Neuron (in vitro differentiated cells): ENCODE data around the gene SIAH2.

Source experiments
- H2AFZ ChIP-seq: one replicate; pipeline ENCODE4 v1.6.1; 2013; ENCODE audit warnings: low read depth, mild to moderate bottlenecking, inconsistent platforms, low read length, moderate library complexity
- H3K27me3 ChIP-seq: one replicate; pipeline ENCODE4 v1.6.1; 2013; ENCODE audit warnings: low read length; ENCODE audit not compliant: insufficient read depth
- H3K36me3 ChIP-seq: one replicate; pipeline ENCODE4 v1.6.1; 2013; ENCODE audit warnings: low read length; ENCODE audit not compliant: insufficient read depth
- H3K4me1 ChIP-seq: one replicate; pipeline ENCODE4 v1.6.1; 2013; ENCODE audit warnings: low read length; ENCODE audit not compliant: insufficient read depth
- H3K4me3 ChIP-seq: 2 replicates; pipeline ENCODE4 v1.5.1; 2013; ENCODE audit warnings: mild to moderate bottlenecking, low read length, moderate library complexity
- H3K9me3 ChIP-seq: one replicate; pipeline ENCODE4 v1.6.1; 2013; ENCODE audit warnings: low read length

The SIAH2 gene

DNA sequence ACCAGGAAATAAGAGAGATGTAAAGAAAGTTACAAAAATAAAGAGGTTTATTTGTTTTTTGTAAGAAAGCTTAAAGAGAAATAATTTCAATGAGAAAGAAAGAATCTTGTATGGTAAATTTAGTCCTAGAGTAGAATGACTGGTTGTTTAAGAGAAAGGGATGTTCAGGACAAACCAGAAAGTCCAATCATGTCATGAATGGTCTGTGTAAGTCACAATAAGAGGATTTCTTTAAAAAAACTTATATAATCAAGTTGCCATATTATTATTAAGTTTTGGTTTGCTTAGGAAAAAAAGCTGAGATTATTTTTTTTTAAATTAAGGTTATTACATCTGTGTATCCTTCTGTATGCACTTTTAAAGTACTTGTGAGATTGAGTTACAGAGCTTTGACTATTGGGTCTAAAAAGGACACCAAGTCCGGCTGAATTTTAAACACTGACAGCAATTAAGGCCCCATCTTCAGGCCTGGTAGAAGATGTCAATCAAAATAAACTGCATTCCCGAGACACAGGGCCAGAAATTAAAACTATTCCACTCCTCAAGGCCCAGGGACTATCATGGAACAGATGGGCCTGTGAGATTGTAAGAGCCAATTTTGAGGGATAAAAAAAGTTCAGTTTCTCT, 71.4 kb downstream of the SIAH2 start:
- Histone ChIP-seq H3K4me3 (no peak overlapping the region), H3K4me1 (no peaks in the 10 kb centered on the region), H3K36me3 (no peaks in the 10 kb centered on the region), H3K9me3 (peaks cover 3% of the 10 kb centered on the region), H2AFZ (no peak overlapping the region), H3K27me3 (no peaks in the 10 kb centered on the region)
